GM18861 (cell line): ENCODE data around the gene ROBO4.
A peak's percentile ranks its signal among the peaks of the same experiment; 100 is the strongest.

Experiments
- ATAC-seq: cut with Tn5 transposase; IDR thresholded peaks from one replicate; pipeline ENCODE4 v1.9.1; 2021; ENCODE audit not compliant: unreplicated experiment

ROBO4 gene

DNA sequence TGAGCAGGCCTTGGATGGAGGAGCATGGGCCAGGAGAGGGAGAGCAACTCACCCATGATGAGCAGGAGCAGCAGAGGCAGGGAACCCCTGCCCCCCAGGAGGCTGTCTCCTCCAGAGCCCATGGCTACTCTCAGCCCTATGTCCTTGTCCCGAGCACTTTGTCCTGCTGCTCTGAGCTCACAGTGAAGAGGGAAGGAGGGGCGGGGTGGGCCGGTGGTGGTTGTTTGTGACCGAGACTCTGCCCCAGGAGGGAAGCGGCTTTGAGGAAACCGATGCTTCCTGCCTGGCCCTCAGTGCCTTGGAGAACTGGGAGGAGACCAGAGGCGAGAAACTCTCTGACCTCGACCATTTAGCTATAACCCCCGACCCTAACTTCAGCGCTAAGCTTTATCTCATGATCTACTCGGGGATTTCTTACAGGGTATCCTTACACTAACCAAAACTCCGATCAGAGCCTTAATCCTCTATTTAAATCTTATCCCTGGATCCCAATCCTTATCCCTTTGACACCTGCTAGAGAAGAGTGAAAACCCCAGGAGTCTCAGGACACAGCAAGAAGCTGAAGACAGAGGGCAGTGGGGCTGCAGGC, at the start of gene ROBO4:
ROBO4 (minus strand) TSS at position 192 of the 589 bp plus-strand sequence; CDS start at position 122, 70 bp downstream.
- ATAC-seq = no peak

DNA sequence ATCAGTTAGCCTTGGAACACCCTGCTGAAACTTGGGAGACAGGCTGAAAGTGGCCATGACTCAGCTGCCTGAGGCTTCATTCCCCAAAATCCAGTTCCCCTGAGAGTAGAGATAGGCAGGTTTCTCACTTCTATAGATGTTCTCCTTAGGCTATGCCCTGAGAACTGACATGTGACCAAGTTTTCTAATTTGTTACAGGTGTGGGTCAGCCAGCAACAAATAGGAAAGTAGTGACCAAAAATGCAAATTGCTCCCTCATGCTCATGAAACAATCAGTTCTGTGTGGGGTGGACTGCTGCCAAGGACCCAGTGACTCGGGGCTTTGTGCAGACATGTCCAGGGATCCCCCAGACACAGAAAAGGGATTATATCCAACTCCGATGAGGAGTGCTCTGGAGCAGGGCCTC, 49.1 kb upstream of the ROBO4 start:
- ATAC-seq = no peak

DNA sequence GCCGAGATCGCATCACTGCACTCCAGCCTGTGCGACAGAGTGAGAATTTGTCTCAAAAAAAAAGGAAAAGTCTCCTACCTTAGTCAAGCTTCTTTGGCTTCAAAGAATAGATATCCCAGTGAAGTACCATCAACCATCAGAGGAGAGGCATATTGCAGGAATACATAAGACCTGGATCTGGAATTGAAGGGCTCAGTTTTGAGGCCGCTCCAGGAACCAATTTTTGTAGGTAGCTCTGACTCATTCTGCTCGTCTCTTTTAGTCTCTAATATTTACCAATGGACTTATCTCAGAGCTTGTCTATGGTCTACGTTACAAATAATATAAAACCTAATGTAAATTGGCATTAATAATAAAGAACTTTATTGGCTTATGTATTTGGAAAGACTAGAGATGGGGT, 48.2 kb upstream of the ROBO4 start:
- no peak for ATAC-seq

DNA sequence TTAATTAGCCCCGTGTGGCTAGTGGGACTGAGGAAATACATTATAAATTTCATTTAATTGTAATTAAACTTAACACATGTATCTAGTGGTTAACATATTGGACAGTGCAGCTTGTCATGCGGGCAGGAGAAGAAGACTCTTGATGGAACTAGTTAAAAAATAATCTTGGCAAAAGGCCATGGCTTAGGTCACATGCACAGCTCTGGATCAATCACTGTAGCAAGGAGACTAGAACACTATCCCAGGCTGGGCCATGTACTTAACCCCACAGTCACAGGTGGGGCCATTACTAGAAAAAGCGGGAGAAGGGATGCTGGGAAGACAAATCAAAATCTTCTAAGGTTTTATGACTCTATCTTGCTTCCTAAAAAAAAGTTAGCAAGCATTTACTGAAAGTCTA, 46.9 kb upstream of the ROBO4 start:
- no peak for ATAC-seq

DNA sequence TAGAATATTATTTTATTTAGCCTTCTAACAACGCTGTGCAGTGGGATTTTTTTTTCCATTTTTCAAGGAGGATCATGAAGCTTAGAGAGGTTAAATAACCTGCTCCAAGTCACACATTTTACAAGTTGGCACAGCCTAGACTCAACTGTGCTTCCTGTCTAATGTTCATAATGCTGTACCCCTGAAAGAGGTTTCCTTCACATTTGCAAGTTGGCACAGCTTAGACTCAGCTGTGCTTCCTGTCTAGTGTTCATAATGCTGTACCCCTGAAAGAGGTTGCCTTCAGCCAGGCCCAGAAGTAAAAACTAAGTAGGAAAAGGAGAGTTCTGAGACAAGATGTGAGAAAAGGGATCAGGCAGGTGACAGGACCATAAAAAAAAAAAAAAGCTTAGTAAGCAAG, 46.1 kb upstream of the ROBO4 start:
- ATAC-seq = no peak

DNA sequence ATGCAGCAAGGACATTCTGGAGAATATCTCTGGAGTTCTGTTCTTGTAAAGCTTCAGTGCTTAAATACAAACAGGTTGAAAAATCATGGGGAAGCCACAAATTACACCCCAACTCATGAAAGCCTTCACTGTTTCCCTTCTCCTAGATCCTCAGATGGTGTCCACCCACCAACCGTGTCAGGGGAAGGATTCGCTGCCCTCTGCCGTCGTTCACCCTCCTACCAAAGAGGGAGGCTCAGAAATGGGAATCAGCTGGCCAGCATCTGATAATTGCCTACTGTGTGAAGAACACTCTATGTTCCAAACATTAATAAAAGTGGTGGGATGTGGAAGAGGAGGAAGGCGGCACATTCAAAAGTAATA, 45.6 kb upstream of the ROBO4 start:
- ATAC-seq = no peak

DNA sequence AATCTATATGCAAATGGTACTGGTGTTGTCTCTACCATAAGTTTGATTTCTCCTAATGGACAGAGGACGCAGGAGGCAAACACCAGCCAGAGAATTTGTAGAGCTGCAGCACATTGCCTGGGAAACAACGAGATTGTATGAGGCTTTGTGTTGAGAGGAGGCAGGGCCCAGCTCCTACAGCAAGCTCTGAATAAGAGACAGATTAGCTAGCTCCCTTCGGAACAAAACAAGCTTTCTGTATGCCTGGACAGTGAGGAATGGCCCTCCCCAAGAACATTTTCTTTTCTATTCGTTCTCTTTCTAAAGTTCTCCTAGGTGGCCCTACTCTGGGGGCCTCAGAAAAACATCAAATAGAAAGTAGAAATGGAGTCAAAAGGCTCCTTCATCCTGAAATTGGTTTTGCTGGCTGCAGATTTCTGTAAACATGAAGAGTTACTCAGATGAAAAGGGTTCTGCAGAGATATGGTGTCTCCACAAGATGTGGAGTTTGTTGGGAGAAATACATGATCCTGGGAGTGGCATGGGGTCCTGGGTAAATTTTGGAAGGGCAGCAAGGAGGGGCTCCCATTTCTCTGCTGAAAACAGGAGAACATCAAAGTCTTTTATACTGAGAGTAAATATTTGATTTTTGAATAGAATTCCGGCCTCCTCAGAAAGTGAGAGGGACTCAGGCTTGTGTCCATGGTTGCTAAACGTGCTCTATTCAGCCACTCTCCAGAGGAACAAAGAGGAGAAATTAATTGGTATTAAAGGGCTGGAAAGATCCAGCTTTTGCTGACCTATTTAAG, 45.0 kb upstream of the ROBO4 start:
- ATAC-seq = no peak

DNA sequence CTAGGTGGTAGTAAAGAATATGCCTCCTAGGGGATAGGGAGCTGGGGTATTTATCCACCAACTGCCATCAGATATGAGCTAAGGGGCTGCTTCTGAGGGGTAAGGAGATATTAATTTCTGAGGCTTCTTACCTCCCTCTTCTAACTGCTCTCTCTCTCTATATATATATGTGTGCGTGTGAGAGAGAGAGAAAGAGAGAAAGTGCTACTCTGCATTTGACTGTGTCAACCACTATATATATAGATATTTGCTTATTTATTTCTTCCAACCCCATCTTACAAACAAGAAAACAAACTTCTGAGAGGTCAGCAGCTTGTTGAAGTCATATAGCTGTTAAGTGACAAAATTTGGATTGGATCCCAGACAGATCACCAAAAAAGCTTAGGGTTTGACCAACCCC, 44.0 kb upstream of the ROBO4 start:
- no peak for ATAC-seq

DNA sequence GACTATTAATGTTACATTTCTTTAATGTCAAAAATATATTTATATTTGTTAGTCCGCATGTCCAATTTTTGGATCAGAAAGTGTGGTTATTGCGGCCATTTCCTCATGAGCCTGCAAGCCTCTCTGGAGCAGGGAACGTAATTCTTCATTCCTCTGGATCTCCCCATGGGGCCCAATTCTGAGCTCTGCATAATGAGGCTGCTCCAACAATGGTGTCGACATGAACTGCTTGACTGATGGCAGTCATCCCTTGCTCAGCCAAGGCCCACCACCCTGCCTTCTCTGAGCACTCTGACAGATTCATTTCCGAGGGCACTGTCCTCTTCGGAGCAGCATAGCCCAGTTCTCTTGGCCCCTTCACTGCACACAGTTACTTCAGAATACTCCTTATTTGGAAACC, 41.3 kb upstream of the ROBO4 start:
- ATAC-seq = no peak

DNA sequence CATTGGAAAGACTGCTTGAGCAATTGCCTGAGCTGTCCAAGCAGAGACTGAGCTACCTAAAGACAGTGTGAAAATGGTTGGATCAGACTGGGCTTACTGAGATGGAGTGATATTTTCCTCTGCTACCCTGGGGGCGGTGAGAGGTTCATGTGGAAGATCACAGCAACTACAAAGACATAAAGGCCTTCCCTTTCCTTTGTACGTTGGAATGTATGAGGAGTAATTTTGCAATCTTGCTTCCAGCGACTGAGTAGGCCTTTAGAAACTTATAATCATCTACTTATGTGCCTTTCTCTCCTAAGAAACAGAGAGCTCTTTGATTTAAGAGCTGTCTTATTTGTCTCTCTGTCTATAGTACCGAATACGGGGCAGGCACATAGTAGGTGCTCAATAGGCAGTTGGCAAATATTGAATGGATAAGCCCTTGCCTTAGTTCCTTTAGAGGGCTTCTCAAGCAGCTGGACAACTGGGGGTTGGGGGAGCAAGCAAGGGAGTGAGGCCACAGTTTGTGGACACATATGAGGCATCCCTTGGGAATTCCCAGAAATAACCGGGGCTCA, 40.6 kb upstream of the ROBO4 start:
- no peak for ATAC-seq

DNA sequence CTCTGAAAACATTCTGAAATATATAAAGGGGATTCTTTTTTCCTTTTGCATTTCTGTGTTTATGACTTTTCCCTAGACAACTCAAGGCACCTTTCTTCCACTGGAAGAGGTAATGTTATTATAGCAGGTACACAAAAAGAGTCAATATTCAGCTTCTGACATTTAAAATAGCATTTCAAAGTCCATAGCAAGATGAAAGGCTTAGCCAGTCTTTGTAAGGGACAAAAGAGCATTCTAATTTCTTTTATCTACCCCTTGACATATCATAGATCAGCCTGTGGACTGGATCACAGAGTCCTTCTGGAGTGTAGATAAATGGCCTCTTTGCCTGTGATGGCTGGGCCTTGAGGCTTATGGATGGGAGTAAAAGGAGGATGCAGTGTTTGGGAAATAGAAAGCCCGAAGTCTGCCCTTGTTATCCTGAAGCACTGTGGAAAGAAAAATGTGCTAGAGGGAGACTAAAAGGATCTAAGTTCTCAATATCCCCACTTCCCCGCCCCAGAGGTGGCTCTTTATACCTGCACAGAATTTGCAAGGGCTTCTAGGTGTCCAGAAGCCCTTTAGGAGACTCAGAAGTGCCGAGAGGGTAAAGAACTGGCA, 39.8 kb upstream of the ROBO4 start:
- ATAC-seq = no peak

DNA sequence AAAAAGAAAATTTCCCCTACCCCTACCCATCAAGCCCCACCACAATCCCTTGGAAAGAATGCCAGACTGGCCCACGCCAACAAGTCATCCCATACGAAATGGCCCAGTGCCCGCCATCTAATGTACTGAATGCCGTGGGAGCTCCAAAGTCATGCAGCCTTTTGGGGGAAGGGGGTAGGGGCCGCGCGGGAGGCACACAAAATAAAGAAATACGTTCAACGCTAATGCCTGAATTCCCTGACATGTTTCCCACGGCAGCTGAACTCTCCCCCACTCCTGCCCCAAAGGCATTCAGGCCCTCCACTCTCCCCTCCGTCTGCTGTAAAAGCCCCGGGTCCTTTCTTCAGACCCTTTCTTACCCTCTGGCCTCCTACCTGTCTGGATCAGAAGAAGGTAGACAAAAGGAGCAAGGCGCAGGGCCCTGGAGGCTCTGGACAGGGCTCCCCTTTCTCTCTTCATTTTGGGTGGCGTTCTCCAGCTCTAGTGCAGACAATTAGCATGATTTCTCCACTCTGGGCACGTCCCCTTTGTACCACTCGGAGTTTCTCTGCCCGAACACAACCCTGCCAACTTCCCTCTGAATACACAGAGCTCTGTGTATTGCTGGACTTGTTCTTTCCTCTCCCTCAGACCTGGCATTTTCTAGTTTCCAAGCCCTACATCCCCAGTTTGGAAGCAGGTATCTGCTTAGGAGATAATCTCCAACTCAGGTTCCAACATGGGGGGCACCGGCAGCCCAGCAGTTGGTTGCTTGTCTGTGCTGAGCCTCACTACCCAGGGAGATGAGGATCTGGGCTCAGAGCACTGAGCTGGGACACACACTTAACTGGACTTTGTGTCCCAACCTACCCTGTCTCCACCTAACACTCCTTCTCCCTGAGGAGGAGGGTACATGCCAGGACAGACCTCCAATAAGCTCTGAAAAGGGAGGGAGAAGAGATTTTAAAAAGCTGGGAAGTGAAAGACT, 38.2 kb upstream of the ROBO4 start, which contains the start of gene HEPACAM:
HEPACAM (minus strand) TSS at position 500 of the 967 bp plus-strand sequence; CDS start at position 459, 41 bp downstream.
- no peak for ATAC-seq

DNA sequence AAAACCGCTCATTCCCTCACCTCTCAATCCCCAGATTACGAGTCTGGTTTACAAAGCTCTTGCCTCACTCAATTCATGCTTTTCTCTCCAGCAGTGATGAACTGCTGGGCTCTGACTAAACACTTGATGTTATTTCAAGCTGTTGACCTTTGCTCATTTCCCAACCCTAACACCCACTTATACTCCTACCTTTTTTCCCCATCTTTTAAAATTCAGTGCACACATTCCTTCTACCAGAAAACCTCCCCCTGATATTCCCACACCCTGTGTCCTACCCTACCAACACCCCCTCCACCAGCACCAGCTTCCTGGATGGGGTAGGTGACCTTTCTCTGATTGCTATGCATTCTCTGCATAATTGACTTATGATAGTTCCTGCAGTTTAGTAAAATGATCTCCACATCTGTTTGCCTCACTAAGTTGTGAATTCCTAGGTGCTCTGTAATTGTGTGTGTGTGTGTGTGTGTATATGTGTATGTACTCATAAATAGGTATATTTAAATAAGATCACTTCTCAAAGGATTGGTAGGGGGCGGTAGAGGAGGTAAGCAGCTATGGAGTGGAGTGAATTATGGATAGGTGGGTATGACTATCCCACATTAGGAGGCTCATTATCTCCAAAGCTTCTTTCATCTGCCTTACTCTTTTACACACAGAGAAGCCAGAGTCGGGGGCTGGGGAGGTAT, 37.3 kb upstream of the ROBO4 start:
- ATAC-seq = no peak

DNA sequence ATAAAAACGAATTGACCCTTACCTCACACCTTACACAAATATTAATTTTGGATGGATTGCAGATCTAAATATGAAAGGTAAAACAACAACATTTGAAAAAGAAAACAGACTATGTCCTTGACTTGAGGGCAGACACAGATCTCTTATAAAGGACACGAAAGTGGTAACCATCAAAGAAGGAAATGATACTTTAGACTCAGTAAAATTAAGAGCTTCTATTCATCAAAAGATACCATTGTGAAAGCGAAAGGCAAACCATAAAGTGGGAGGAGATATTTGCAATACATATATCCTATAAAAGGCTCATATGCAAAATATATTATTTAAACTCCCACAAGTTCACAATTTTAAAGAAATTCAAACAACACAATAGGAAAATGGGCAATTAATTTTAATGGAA, 33.1 kb upstream of the ROBO4 start:
- ATAC-seq = peak; percentile 95

DNA sequence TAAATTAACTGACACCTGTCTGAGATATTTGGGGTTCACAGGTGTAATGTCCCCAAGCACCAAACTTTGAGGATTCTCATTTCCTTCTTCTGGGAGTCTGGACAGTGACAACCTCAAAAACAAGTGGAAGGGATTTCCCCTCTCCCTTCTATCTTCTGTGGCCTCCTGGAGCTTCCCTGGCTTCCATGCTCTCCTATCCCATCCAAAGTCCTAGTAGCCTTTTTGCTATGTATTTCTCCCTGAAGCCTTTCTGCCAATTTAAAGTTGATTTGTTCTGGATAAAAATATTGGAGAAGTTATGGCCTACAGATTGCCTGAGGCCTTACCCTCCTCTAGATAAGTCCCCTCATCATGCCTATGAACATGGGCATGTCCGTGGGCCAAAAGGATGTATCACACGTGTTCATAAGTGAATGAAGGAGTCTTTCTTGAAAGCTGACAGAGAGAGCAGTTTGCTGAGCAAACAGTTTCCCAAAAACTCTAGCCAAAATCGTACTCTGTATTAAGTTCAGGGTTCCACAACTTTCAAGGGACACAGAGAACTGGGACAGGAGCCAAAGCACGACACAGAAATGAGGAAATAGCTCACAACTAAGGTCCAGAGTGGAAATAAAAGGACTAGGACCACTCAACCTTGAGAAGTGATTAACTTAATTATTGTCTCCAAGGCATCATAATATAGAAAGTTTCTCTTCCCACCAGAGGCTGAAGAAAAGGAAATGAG, 31.4 kb upstream of the ROBO4 start:
- ATAC-seq = no peak

DNA sequence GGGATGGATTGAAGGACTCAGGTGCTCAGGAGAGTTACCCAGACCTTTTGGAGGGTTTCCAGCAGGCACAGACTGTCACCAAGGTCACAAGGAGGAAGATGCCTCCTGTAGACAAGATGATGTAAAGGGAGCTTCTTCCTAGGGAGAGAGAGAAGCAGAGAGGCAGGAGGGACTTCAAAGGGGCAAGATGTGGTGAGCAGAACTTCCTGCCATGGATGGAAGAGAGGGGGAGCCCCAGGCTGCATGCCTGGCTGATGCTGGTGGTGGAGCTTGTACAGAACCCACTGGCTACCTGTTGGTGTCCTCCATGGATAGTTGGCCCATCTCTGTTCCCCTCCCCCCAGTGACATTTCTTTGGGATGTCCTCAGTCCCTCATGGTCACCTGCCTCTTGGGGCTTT, 25.6 kb upstream of the ROBO4 start:
- no peak for ATAC-seq

DNA sequence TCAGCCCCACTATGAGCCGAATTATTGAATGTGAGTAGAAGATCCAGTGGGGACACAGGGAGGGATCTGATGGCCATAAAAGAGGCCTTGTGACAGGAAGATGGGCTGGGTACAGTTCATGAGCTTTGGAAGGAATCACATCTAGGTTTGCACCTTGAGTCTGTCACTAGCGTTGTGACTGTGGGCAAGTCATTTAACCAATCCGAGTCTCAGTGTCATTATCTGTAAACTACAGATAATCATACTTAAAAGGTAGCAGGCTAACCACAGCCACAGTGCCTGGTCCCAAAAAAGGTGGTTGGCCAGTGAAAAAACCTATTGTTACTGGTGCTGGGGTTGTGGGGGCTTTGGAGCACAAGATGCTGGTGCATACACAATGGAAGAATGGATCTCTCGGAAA, 25.2 kb upstream of the ROBO4 start:
- no peak for ATAC-seq

DNA sequence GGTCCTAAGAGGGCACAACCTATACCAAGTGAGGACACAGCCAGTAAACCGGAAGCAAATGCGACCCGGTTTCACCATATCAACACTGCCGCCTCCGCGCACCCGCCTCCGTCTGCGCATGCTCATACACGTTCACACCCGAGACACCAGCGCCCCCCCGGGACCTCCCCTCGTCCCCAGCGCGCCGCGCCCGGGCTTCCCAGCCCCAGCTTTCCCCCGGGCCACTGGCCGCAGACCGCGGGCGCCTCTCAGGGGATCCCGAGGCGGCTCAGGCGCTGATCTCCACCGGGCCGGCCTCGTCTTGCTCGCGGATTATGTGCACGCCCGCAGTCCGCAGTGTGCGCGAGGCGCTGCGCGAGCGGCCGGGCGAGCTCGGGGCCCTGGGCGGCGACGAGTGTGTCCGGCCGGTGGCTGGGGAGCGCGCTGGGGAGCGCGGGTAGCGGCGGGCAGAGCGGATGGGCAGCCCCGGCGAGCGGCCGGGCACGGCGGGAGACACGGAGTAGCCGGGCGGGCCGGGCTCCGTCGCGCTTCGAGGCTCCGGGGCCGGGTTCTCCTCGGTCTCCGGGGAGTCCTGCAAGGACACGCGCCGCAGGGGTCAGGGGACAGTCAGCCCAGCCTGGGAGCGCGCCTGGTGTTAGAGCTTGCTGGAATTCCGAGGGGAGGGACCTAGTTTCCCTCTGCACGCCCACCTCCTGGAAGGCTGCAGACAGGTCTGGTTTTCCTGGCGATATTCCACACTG, 23.4 kb upstream of the ROBO4 start:
- no peak for ATAC-seq

DNA sequence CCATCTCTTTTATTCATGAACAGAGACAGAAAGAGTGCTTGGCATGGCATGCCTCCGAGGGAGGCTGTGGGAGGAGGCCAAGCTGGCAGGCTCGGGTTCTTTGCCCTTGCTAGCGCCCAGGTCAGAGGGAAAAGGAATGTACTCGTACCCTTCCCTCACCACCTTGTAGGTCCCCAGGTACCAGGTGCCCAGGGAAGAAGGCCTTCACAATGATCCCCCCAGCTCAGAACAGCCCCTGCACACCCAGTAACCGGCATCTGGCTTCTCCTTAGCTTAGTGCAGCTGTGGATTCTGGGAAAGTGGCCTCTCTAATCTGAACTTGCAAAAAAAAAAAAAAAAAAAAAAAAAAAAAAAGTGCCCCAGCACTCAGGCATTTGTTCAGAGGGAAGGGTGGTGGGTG, 22.7 kb upstream of the ROBO4 start:
- ATAC-seq = no peak
